HepG2 (cell line): ENCODE results near the gene TECPR1. TPM values are rescaled to one million over a fixed set of nuclear protein-coding genes. Genes with fewer than 3 reads are reported as not detected.

ENCODE experiments used
- ADNP ChIP-seq: sonication (generic); formaldehyde crosslinking; IDR thresholded peaks from 2 replicates; pipeline ENCODE4 v1.4.0; 2020; ENCODE audit warnings: missing genetic modification reagents
- ATF2 ChIP-seq: sonication (generic); formaldehyde crosslinking; IDR thresholded peaks from 2 replicates; pipeline ENCODE4 v1.4.0; 2020; ENCODE audit warnings: missing genetic modification reagents
- ETV5 ChIP-seq: IDR thresholded peaks from 2 replicates; pipeline ENCODE4 v1.6.1; 2018; ENCODE audit warnings: missing biosample characterization, missing genetic modification reagents, inconsistent platforms, borderline replicate concordance
- EZH2 ChIP-seq: conservative IDR thresholded peaks from 2 replicates; pipeline ENCODE4 v1.6.1; 2012; ENCODE audit warnings: mild to moderate bottlenecking, low read depth, low read length, moderate library complexity
- FOXO4 ChIP-seq: sonication (generic); formaldehyde crosslinking; conservative IDR thresholded peaks from 2 replicates; pipeline ENCODE4 v1.8.1; 2023; ENCODE audit warnings: missing genetic modification reagents
- KDM5A ChIP-seq: fragments of 200-600 bp; sonication (generic); IDR thresholded peaks from 2 replicates; pipeline ENCODE4 v1.7.0; 2018; ENCODE audit warnings: antibody characterized with exemption, mild to moderate bottlenecking, low read length, borderline replicate concordance
- MLXIP ChIP-seq: sonication (generic); formaldehyde crosslinking; IDR thresholded peaks from 2 replicates; pipeline ENCODE4 v1.9.0; 2021; ENCODE audit warnings: missing genetic modification reagents, borderline replicate concordance
- PRPF4 ChIP-seq: fragments of 200-400 bp; formaldehyde crosslinking; IDR thresholded peaks from 2 replicates; pipeline ENCODE4 v1.6.1; 2016; ENCODE audit warnings: low read length, low read depth; ENCODE audit not compliant: poor library complexity, severe bottlenecking
- SRSF4 ChIP-seq: fragments of 200-400 bp; formaldehyde crosslinking; IDR thresholded peaks from one replicate; pipeline ENCODE4 v1.6.1; 2018; ENCODE audit warnings: mild to moderate bottlenecking, low read depth, low read length, moderate library complexity; ENCODE audit not compliant: poor library complexity, severe bottlenecking
- USF2 ChIP-seq, 2 experiments: sonication (generic) in 1 of 2; formaldehyde crosslinking in 1 of 2; IDR thresholded peaks; 2 replicates each; pipeline versions ENCODE4 v1.5.1 to v1.6.1; 2011 to 2020; ENCODE audit warnings: borderline replicate concordance in 1 of 2, low read depth in 1 of 2, low read length in 1 of 2, mild to moderate bottlenecking in 1 of 2, missing genetic modification reagents in 1 of 2, moderate library complexity in 1 of 2
- ZNF367 ChIP-seq: sonication (generic); formaldehyde crosslinking; IDR thresholded peaks from 2 replicates; pipeline ENCODE4 v1.4.0; 2020; ENCODE audit warnings: missing genetic modification reagents, borderline replicate concordance
- ZNF552 ChIP-seq: sonication (generic); formaldehyde crosslinking; IDR thresholded peaks from 2 replicates; pipeline ENCODE4 v1.9.0; 2022; ENCODE audit warnings: missing genetic modification reagents, mild to moderate bottlenecking, borderline replicate concordance
- ZNF704 ChIP-seq: sonication (generic); formaldehyde crosslinking; IDR thresholded peaks from 2 replicates; pipeline ENCODE4 v1.8.1; 2023; ENCODE audit warnings: mild to moderate bottlenecking, inconsistent platforms, moderate library complexity, missing genetic modification reagents, borderline replicate concordance
- ZNF747 ChIP-seq: sonication (generic); formaldehyde crosslinking; IDR thresholded peaks from 2 replicates; pipeline ENCODE4 v1.8.1; 2023; ENCODE audit warnings: missing genetic modification reagents, mild to moderate bottlenecking, borderline replicate concordance
- ZNF776 ChIP-seq: sonication (generic); formaldehyde crosslinking; IDR thresholded peaks from 2 replicates; pipeline ENCODE4 v1.4.0; 2020; ENCODE audit warnings: mild to moderate bottlenecking, missing genetic modification reagents
- polyA plus RNA-seq, 8 experiments: library from polyadenylated mRNA; depleted of rRNA in 3 of 8; stranded (reverse) in 7 of 8; unstranded in 1 of 8; fragments of >200 nt; fragmentation: Illumina TruSeq in 4 of 8; extraction: Trizol in 4 of 8; gene quantifications; 2 replicates each; pipeline versions ENCODE4 v1.2.1 to v1.2.3, GENCODE V29; 2011 to 2016; ENCODE audit warnings: low read depth in 4 of 8, missing spikeins in 1 of 8, mixed read lengths in 1 of 8; ENCODE audit not compliant: insufficient read depth in 1 of 8
- total RNA-seq, 5 experiments: library from RNA; depleted of rRNA; stranded (reverse); fragments of >200 nt; fragmentation: Illumina TruSeq; extraction: Trizol; gene quantifications; 2 replicates each; pipeline ENCODE4 v1.2.3, GENCODE V29; 2016; ENCODE audit warnings: low read depth in 1 of 5

Gene TECPR1
- total and polyA plus RNA-seq, 2 of the 13 experiments (the other 11 are each of a cell fraction or from before 2014, with no cell fraction given): 2.3 to 6.3 TPM

- TF ChIP-seq FOXO4 (CRISPR knock-in tag): no peak
- no peak for TF ChIP-seq MLXIP (CRISPR knock-in tag)
- no peak for TF ChIP-seq PRPF4
- TF ChIP-seq ZNF747: no peak
- no peak for TF ChIP-seq ATF2
- no peak for TF ChIP-seq SRSF4
- no peak for TF ChIP-seq ZNF552
- TF ChIP-seq EZH2: no peak
- no peak; the same call in 1 of the 2 replicates for TF ChIP-seq USF2 (IDR thresholded peaks at IDR 0.05; ENCODE audit: low read depth, low read length)
- 0 out of 2 replicates have a peak, but pooled peaks have one; percentile 22 for TF ChIP-seq USF2 (CRISPR knock-in tag; IDR thresholded peaks at IDR 0.05; ENCODE audit: borderline replicate concordance)
- no peak for TF ChIP-seq ADNP
- TF ChIP-seq ZNF367 (CRISPR knock-in tag): no peak
- peak; percentile 56; the same call in 1 of the 2 replicates for TF ChIP-seq ETV5 (CRISPR knock-in tag)
- peak; percentile 58; the same call in 1 of the 2 replicates for TF ChIP-seq ZNF776 (CRISPR knock-in tag)
- no peak for TF ChIP-seq ZNF704 (CRISPR knock-in tag)
- no peak for TF ChIP-seq KDM5A
These were observed 40.1 kb downstream of the TECPR1 start (continued) for GRCh38 chr7:98211676-98212531.
